ENCODE data around the gene ST3GAL5. TPM values are rescaled to one million over a fixed set of nuclear protein-coding genes. Genes with fewer than 3 reads are reported as not detected.

The ST3GAL5 gene
- total and polyA plus RNA-seq, 2 of the 8 experiments (the other 6 are each of a cell fraction or from before 2014, with no cell fraction given), result 1.9 to 4.5 TPM

DNA sequence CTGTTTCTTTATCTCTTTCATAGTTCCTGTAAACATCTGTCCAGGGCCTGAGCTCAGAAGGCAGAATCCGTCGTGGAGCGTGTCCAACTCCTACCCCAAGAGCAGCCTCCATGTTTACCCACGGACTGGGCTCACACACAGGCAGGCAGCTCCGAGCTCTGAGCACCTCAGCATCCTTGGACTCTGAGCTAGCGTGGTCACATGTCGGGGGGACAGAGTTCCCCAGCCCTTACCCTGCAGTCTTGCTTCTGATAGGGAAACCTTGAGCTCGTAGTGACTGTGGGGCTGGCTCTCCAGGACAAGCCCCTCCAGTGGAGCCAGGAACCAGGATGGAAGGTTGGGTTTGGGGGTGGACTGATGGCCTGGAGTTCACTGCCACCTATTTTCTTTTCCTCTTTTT, 15.1 kb upstream of the ST3GAL5 start:
- FAIRE-seq, result no peak
- Histone ChIP-seq H4K8ac (ENCODE audit: extremely low read depth, insufficient read depth, low read length) (no peak overlapping the region; the same call in 1 of the 2 replicates), H2AFZ (ENCODE audit: low read length) (no peak overlapping the region), H3K4me3 (ENCODE audit: extremely low read depth in 1 of 4, insufficient read depth in 2 of 4, low read depth in 3 of 4, low read length in 4 of 4) (no peak overlapping the region), H3K56ac (replicated peaks; ENCODE audit: insufficient read length, low read depth, low read length) (no peak overlapping the region), H3K36me3 (ENCODE audit: control insufficient read depth in 2 of 4, insufficient read depth in 4 of 4, low read length in 3 of 4) (no peaks in the 10 kb centered on the region), H3K9me3 (ENCODE audit: insufficient read depth in 2 of 2, low read depth in 1 of 2, low read length in 1 of 2) (no peaks in the 10 kb centered on the region), H2BK120ac (replicated peaks; ENCODE audit: low read depth, low read length) (no peak overlapping the region), H3K27ac (ENCODE audit: low read depth, low read length) (no peak overlapping the region), H4K20me1 (replicated peaks in 1 of 2; ENCODE audit: control insufficient read depth in 1 of 2, insufficient read depth in 2 of 2, low read length in 2 of 2) (peaks cover 0 to 1% of the 10 kb centered on the region in 2 experiments), H3K4ac (replicated peaks; ENCODE audit: insufficient read length, low read depth, low read length) (no peak overlapping the region), H2BK5ac (ENCODE audit: low read depth, low read length) (no peak overlapping the region), H2BK15ac (ENCODE audit: low read length) (no peak overlapping the region), H3K23me2 (ENCODE audit: low read depth, low read length) (no peaks in the 10 kb centered on the region), H2AK5ac (ENCODE audit: low read depth, low read length) (no peak overlapping the region), H3K4me1 (replicated peaks in 1 of 4; ENCODE audit: control insufficient read depth in 3 of 4, insufficient read depth in 4 of 4, low read length in 3 of 4) (no peaks in the 10 kb centered on the region; a peak in 1 of 7 replicates), H4K5ac (ENCODE audit: insufficient read length, low read depth, low read length) (no peak overlapping the region), H4K91ac (replicated peaks; ENCODE audit: insufficient read length, low read length) (no peak overlapping the region), H3K14ac (ENCODE audit: insufficient read length) (no peak overlapping the region), H2BK20ac (ENCODE audit: low read length) (no peak overlapping the region), H3K23ac (ENCODE audit: insufficient read length) (no peak overlapping the region), H3K18ac (ENCODE audit: extremely low read depth, low read length) (no peak overlapping the region), H2BK12ac (ENCODE audit: low read depth, low read length) (no peak overlapping the region), H3K4me2 (ENCODE audit: insufficient read depth in 1 of 2, low read depth in 2 of 2, low read length in 2 of 2) (no peak overlapping the region), H3K9ac (replicated peaks in 1 of 4; ENCODE audit: extremely low read depth in 1 of 4, low read depth in 3 of 4, low read length in 3 of 4) (no peak overlapping the region), H3K27me3 (replicated peaks in 1 of 4; ENCODE audit: control insufficient read depth in 3 of 4, extremely low read depth in 1 of 4, insufficient read depth in 3 of 4, low read length in 3 of 4) (no peaks in the 10 kb centered on the region), H3K79me1 (ENCODE audit: low read depth, low read length) (no peaks in the 10 kb centered on the region), H3K79me2 (ENCODE audit: control insufficient read depth in 1 of 2, insufficient read depth in 2 of 2, low read length in 2 of 2) (no peaks in the 10 kb centered on the region)
- ChIA-PET POLR2A (ENCODE audit: partially characterized antibody) (interaction anchor here (0.9 kb wide), 1 partner anchor 14 kb away, joined by 3 read pairs; no protein-coding TSS in a partner anchor), CTCF (ENCODE audit: partially characterized antibody) (interaction anchor here (0.6 to 2.5 kb wide), 7 partner anchors 11 to 119 kb away, joined by 3 to 13 read pairs (median 4); partner anchors contain the start of gene ST3GAL5)
- DNase-seq (ENCODE audit: low read depth in 1 of 2, low spot score in 2 of 2), result no peak
- WGBS, 2 experiments (ENCODE audit: extremely low coverage in 1 of 2, insufficient coverage in 1 of 2, insufficient read length in 1 of 2, insufficient replicate concordance in 2 of 2, low coverage in 1 of 2, low lambda C conversion rate in 2 of 2, missing lambda C conversion rate in 1 of 2), result 88% methylated on average over 8 of the region's 8 CpGs; no CpG with 5 or more reads in 1 of the 2 experiments
- no peak for TF ChIP-seq E2F6 (IDR thresholded peaks at IDR 0.05)
- no peak for TF ChIP-seq POLR2A (IDR thresholded peaks at IDR 0.05; ENCODE audit: control extremely low read depth in 1 of 2, low read depth in 2 of 2, low read length in 2 of 2)
- no peak for TF ChIP-seq RNF2 (IDR thresholded peaks at IDR 0.05; ENCODE audit: borderline replicate concordance, low read depth, low read length, missing control alignments, poor library complexity, severe bottlenecking)
- no peak for TF ChIP-seq ZNF274 (IDR thresholded peaks at IDR 0.05; ENCODE audit: borderline replicate concordance, extremely low read depth, low read length)
- TF ChIP-seq EP300 (IDR thresholded peaks at IDR 0.05; ENCODE audit: borderline replicate concordance in 1 of 2, low read depth in 2 of 2, low read length in 2 of 2), result no peak
- TF ChIP-seq HDAC6 (IDR thresholded peaks at IDR 0.05; ENCODE audit: low read depth, low read length), result no peak
- TF ChIP-seq SRF (IDR thresholded peaks at IDR 0.05; ENCODE audit: low read depth, low read length), result no peak
- TF ChIP-seq TEAD4 (IDR thresholded peaks at IDR 0.05; ENCODE audit: low read depth, low read length), result no peak
- no peak for TF ChIP-seq HDAC2 (IDR thresholded peaks at IDR 0.05; ENCODE audit: borderline replicate concordance in 1 of 2, low read depth in 2 of 2, low read length in 2 of 2)
- no peak for TF ChIP-seq BCL11A (IDR thresholded peaks at IDR 0.05; ENCODE audit: low read depth in 2 of 2, low read length in 2 of 2)
- TF ChIP-seq BRCA1 (IDR thresholded peaks at IDR 0.05; ENCODE audit: low read depth, low read length), result no peak
- TF ChIP-seq RBBP5 (IDR thresholded peaks at IDR 0.05; ENCODE audit: borderline replicate concordance, low read depth, low read length), result no peak
- TF ChIP-seq EGR1 (IDR thresholded peaks at IDR 0.05; ENCODE audit: borderline replicate concordance, low read depth, low read length), result no peak

All from H1 (cell line).